ENCODE data around the gene A2ML1.
"Not testable (repeated sequence)": the region's sequence is repeated elsewhere in the genome, so short reads cannot be mapped to it uniquely, and the experiment has no call there.

The A2ML1 gene

GRCh38 chr12:8914716-8915526 is 92.5 kb downstream of the A2ML1 start:
- DNase-seq: peak; percentile 41 to 78
- H3K9me3 ChIP-seq: no peaks in the 10 kb centered on the region
- TF ChIP-seq CTCF (IDR thresholded peaks at IDR 0.05): no peak
- peaks cover 0 to 25% (median 19%) of the 10 kb centered on the region in 4 donors for H3K4me1 ChIP-seq
- intact Hi-C loops (cut with DNase I; ENCODE audit: low total_unique reads): no loop called here
- H3K27me3 ChIP-seq: no peaks in the 10 kb centered on the region
- peak overlapping the region; percentile 58 to 71 for H3K4me3 ChIP-seq
- H3K36me3 ChIP-seq: peaks cover 0 to 15% (median 0%) of the 10 kb centered on the region in 3 donors
- peak overlapping the region; percentile 91 to 92 for H3K27ac ChIP-seq

GRCh38 chr12:8916154-8916553 is 93.7 kb downstream of the A2ML1 start:
- Histone ChIP-seq H3K27ac (no peak overlapping the region), H3K4me1 (peaks cover 0 to 25% (median 19%) of the 10 kb centered on the region in 4 donors), H3K27me3 (no peaks in the 10 kb centered on the region), H3K9me3 (no peaks in the 10 kb centered on the region), H3K4me3 (no peak overlapping the region), H3K36me3 (peaks cover 0 to 27% (median 8%) of the 10 kb centered on the region in 3 donors)
- TF ChIP-seq CTCF (IDR thresholded peaks at IDR 0.05): no peak
- intact Hi-C loops (cut with DNase I; ENCODE audit: low total_unique reads): no loop called here
- DNase-seq: no peak

- TF ChIP-seq CTCF (IDR thresholded peaks at IDR 0.05): no peak
- H3K27me3 ChIP-seq: no peaks in the 10 kb centered on the region
- DNase-seq: no peak
- H3K9me3 ChIP-seq: no peaks in the 10 kb centered on the region
- no peak overlapping the region for H3K27ac ChIP-seq
- peaks cover 7 to 36% (median 15%) of the 10 kb centered on the region in 3 donors for H3K36me3 ChIP-seq
- intact Hi-C loops (cut with DNase I; ENCODE audit: low total_unique reads): no loop called here
- H3K4me3 ChIP-seq: no peak overlapping the region
- H3K4me1 ChIP-seq: peaks cover 0 to 25% (median 19%) of the 10 kb centered on the region in 4 donors
These were observed 94.6 kb downstream of the A2ML1 start for GRCh38 chr12:8917031-8917430.

GRCh38 chr12:8917751-8918150 is 95.3 kb downstream of the A2ML1 start:
- no peak for TF ChIP-seq CTCF (IDR thresholded peaks at IDR 0.05)
- intact Hi-C loops (cut with DNase I; ENCODE audit: low total_unique reads): no loop called here
- Histone ChIP-seq H3K36me3 (peaks cover 14 to 43% (median 22%) of the 10 kb centered on the region in 3 donors), H3K4me3 (no peak overlapping the region), H3K4me1 (peaks cover 0 to 25% (median 18%) of the 10 kb centered on the region in 4 donors), H3K9me3 (no peaks in the 10 kb centered on the region), H3K27me3 (no peaks in the 10 kb centered on the region), H3K27ac (no peak overlapping the region)
- DNase-seq: no peak

- H3K4me3 ChIP-seq; DNase-seq; H3K27me3 ChIP-seq; H3K9me3 ChIP-seq; intact Hi-C loops (cut with DNase I; ENCODE audit: low total_unique reads); H3K27ac ChIP-seq: not testable (repeated sequence)
- H3K4me1 ChIP-seq: peaks cover 0 to 18% (median 10%) of the 10 kb centered on the region in 4 donors
- peaks cover 20 to 50% (median 25%) of the 10 kb centered on the region in 3 donors for H3K36me3 ChIP-seq
These were observed 97.2 kb downstream of the A2ML1 start for GRCh38 chr12:8919643-8920042.

- no peaks in the 10 kb centered on the region for H3K27me3 ChIP-seq
- intact Hi-C loops (cut with DNase I; ENCODE audit: low total_unique reads): no loop called here
- H3K27ac ChIP-seq: no peak overlapping the region
- DNase-seq: no peak
- no peak for TF ChIP-seq CTCF (IDR thresholded peaks at IDR 0.05)
- no peak overlapping the region for H3K4me3 ChIP-seq
- H3K36me3 ChIP-seq: peaks cover 29 to 73% (median 38%) of the 10 kb centered on the region in 3 donors
- no peaks in the 10 kb centered on the region for H3K4me1 ChIP-seq
- H3K9me3 ChIP-seq: no peaks in the 10 kb centered on the region
These were observed 100.1 kb downstream of the A2ML1 start for GRCh38 chr12:8922544-8922943.
